ENCODE data around the gene WIPI1.
"Not testable (repeated sequence)": the region's sequence is repeated elsewhere in the genome, so short reads cannot be mapped to it uniquely, and the experiment has no call there.

WIPI1 gene

DNA sequence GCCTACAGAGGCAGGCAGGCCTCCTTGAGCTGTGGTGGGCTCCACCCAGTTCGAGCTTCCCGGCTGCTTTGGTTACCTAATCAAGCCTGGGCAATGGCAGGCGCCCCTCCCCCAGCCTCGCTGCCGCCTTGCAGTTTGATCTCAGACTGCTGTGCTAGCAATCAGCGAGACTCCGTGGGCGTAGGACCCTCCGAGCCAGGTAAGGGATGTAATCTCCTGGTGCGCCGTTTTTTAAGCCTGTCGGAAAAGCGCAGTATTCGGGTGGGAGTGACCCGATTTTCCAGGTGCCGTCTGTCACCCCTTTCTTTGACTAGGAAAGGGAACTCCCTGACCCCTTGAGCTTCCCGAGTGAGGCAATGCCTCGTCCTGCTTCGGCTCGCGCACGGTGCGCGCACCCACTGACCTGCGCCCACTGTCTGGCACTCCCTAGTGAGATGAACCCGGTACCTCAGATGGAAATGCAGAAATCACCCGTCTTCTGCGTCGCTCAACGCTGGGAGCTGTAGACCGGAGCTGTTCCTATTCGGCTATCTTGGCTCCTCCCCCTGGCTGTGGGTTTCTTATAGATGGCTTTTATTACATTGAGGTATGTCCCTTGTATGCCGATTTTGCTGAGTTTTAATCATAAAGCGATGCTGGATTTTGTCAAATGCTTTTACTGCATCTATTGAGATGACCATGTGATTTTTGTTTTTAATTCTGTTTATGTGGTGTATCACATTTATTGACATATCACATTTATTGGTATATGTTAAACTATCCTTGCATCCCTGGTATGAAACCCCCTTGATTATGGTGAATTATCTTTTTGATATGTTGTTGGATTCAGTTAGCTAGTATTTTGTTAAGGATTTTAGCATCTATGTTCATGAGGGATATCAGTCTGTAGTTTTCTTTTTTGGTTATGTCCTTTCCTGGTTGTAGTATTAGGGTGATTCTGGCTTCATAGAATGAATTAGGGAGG, 43.4 kb downstream of the WIPI1 start:
- peak; percentile 13 for DNase-seq

DNA sequence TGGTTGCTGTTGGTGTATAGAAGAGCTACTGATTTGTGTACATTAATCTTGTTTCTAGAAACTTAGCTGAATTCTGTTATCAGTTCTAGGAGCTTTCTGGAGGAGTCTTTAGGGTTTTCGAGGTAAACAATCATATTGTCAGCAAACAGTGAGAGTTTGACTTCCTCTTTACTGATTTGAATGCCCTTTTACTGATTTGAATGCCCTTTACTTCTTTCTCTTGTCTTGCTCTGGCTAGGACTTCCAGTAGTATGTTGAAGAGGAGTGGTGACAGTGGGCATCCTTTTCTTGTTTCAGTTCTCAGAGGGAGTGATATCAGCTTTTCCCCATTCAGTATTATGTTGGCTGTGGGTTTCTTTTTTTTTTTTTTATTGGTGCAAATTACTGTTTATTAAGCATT, 49.6 kb downstream of the WIPI1 start:
- DNase-seq: not testable (repeated sequence)

DNA sequence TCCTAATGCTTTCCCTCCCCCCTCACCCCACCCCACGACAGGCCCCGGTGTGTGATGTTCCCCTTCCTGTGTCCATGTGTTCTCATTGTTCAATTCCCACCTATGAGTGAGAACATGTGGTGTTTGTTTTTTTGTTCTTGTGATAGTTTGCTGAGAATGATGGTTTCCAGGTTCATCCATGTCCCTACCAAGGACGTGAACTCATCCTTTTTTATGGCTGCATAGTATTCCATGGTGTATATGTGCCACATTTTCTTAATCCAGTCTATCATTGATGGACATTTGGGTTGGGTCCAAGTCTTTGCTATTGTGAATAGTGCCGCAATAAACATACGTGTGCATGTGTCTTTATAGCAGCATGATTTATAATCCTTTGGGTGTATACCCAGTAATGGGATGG, 53.5 kb downstream of the WIPI1 start:
- not testable (repeated sequence) for DNase-seq

DNA sequence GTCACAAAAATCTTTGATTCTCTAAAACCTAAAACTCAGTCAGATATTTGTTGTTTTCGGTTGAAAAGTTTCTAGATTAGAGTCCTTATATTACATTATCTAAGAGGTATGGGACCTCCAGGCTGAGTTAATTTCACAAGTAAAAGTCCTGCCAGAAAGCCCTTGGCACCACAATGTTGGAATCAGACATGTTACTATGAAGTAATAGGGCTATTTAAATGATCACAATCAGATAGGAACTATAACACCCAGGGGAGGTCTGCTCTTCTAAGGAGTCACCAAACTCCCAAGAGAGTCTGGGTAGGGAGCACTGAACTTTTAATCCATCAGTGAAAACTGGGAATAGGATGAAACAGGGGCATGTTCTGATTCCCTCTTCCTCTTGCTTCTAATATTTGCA, 54.2 kb downstream of the WIPI1 start:
- no peak for DNase-seq

DNA sequence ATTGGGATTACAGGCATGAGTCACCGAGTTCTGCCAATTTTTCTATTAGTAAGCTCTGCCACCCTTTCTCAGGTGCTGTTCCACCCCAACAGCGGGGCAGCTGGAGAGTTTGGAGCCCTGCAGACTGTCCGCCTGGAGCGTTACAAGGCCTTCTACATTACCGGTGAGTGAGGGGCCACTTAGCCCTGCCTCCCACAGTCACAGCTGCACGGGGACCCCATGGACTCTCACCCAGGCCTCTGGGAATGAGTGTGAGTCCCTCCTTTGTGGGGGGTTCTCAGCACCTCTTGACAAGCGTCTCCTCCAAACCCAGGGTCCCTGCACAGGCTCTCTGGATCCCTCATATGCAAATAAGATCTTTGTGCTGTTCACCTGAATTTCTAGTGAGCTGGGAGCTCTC, 56.0 kb downstream of the WIPI1 start:
- no peak for DNase-seq

DNA sequence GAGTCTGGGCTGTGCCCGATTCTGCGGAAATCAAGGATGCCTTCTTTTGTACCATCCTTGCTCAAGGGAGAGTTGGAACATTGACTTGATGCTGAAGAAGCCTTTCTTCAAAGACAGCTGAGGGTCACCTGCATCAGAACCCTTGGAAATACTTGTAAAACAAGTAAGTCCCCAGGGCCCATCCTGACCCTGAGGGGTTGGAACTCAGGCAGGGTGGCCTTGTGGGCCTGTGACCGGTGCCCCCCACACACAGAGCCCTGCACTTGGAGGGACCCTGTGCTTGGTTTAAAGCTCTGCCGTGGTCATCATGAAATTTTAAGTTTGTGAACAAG, 56.9 kb downstream of the WIPI1 start:
- no peak for DNase-seq

DNA sequence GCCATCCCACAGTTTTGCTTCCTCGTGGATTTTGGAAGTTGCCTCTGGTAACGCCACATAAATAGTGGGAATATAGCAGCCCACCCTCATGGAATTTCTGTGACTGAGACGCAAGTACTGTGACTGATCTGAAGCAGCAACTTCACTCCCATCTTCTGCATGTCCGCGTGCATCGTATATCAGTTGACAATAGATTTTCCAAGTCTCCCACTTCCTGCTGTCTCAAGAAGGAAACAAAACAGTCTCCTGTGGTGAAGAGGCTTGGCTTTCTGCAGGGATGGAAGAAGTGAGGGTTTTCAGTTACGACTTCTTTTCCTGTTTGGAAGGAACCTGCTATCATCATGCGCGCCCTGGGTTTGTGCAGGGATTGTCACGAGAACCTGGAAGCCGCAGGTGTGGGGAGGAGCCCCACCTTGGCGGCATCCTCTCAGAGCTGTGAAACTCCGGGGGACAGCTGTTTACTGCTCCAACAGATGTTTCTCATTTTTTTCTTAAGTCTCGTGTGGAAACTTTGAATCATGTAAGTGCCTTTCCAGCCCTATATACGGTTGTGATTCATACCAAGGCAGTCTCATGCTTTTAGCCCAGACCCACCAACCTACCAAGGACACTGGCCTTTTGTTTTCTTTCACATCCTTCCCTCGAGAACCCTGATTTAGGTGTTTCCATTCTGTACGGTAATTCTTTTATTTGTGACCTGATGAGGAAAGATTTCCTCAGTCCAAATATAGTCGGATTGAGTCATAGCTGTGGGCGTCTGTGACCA, 57.5 kb downstream of the WIPI1 start:
- no peak for DNase-seq

DNA sequence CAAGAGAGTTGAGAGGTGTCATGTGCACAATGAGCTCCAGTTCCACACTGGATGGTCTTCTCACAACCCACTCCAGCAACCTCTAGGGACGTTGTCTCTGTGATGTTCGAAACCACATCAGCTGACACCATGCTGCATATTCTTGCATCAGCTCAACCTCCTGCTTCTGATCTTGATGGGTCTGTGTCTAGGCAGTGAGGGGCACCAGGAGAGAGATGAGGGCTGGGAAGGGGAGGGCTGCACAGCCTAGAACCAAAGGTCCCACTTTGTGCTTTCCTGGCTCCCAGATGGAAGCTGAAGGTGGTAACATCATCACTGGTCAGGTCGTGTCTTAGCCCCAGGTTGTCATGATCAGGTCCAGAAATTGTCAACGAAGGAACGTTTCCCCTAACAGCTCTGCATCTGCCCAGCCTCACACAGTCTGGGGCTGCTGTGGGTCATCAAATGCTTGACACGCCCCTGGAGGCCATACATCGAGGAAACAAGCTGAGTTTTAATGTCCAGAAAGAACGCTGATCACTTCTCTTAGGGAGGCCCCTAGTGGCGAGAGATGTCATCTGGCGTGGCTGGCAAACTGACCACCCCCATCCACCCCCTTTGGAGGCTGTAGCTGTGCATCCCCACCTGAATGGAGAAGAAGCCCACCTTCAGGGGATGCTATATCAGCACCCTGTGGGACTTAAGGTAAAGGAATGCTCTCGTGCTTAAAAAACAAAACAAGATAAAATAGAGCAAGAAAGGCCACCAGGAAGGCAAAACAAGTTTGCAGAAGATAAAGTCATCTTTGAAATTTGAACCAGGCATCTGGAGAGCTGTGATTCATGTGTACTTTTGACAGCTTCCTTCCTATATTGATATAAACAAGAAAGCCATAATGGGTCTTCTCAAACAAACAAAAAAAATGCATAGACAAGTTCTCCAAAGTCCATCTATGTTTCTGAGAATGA, 58.3 kb downstream of the WIPI1 start:
- peak; percentile 14 for DNase-seq

DNA sequence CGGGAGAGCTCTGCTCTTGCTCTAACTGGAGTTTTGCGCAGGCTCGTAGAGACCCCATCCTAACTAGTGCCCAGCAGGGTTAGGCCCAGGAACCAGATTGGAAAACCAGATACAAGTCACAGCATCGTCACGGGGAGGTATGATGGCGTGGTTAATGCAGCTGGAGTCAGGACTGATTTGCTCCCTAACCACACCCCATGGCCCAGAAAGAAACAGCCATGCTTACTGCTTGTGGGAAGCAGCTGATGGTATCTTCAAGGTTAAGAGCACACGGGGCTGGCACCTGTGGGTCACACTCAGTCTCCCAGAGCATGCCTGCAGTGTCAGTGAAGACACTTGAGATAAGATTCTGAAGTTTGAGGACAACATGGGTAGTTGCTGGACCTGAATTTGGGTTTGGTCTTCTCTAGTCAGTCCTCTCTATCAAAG, 60.2 kb downstream of the WIPI1 start:
- DNase-seq: no peak

DNA sequence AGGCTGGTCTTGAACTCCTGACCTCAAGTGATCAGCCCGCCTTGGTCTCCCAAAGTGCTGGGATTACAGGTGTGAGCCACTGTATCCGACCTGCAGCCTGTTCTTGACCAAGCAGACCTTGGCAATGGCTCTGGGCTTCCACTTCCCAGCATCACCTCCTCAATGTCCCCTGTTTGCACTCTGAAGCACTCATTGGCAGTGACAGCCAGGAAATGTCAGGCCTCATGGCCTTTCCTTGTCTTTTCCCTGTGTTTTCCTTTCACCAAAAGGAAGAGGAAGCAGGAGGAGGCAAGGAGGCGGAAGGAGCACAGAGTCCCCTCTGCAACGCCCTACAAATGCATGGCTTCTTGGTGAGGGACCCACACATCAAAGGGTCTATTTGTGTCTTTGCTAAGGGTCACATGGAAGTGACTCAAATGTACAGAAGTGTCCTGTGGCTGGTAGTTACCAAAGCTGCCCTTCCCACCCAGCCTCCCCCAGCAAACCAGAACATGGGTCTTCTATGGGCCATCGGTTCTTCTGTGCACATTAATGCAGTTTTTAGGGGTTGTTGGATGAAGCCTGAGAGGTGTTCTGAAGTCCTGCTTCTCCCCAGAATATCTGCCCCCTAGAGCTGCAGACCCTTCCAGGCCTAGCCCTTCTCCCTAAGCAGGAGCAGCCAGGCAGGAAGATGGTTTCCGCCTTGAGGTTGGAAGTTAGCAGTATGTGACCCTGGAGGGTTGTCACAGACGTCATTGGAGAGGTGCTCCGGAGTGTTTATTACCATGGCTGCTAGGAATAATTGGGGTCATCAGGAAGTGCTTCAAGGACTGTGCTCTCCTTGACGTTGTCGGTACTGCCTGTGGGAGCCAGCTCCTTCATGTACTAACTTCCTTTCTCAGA, 60.8 kb downstream of the WIPI1 start:
- no peak for DNase-seq

DNA sequence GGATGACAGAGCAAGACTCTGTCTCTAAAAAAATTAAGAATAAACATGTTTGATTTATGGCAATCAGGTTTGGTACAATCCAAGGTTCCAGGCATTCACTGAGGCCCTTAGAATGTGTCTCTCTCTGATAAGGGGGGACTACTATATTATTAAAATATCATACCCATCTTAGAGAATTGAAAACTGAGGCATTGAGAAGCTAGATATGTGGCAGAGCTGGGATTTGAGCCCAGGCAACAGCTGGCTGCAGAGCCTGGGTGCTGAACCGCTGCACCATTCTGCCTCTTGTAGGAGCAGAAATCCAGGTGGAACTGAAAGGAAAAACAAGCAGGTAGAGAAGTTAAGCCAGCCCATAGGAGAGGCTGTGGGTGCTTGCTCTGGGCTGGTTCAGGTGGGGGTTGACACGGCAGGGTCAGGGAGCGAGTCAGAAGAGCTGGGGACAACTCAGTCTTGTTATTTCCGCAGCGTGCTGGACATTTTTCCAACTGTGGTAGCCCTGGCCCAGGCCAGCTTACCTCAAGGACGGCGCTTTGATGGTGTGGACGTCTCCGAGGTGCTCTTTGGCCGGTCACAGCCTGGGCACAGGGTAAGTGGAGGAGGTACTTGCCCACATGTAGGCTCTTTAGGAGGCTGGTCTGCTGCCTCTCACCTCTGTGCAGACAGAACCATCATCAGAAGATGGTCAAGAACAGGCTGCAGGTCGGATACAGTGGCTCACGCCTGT, 62.5 kb downstream of the WIPI1 start:
- no peak for DNase-seq

DNA sequence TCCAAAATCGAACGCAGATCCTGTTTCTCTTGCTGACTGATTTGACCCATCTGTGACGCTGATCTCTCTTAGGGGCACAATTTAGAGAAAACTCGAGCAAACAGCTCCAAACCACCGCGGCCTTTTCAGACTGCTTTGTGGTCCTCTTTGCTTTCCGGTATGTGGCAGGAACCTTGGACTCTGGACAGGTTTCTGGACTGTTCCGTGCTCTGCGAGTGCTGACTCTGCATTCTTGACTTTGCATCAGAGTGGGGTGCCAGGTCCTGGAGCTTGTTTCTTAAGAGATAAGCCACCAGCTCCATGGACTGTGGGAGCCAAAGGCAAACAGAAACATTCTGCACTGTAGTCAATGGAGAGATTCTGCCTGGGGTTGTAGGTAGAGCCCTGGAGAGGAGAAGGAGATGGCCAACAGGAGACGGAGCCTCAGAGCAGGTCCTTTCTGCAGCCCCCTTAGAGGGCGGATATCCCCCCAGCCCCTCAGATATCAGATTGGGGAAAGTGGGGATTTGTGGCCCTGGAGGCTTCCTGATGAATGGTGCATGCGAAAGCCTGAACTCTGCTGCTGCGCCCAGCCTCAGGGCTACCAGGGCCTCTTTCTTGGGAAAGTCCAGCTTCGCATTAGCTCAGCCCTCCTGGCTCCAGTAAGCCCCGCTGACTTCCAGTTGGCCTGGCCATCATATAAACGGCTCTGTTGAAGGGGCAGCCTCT, 65.6 kb downstream of the WIPI1 start:
- DNase-seq: no peak

DNA sequence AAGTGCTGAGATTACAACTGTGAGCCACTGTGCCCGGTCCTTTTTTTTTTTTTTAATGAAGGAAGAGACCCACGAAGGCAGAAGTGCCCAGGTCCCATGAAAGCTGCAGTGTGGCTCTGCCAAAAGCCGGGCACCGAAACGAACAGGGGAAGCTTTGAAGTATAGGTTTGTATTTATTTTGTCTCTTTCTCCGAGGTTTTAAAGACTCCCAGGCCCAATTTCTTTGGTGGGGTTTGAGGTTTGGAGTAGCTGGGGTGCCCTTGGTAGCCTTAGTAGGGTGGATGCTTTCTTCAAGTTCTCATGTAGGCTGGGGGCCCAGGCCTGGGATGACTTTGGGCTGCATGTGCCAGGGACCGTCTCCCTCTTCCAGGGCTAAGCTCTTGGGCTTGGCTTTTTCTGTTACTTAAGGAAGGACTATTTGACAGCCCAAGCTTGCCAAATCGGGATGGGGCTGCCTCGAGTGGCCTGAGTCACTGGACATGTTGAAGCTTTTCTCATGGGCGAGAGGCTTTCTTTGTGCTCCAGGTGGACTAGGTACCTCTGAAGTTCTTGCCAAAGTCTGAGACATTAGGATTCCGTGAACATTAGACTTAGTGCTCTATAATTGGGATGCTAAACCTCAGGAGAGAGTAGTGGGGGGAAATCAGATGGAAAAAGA, 66.3 kb downstream of the WIPI1 start:
- no peak for DNase-seq

DNA sequence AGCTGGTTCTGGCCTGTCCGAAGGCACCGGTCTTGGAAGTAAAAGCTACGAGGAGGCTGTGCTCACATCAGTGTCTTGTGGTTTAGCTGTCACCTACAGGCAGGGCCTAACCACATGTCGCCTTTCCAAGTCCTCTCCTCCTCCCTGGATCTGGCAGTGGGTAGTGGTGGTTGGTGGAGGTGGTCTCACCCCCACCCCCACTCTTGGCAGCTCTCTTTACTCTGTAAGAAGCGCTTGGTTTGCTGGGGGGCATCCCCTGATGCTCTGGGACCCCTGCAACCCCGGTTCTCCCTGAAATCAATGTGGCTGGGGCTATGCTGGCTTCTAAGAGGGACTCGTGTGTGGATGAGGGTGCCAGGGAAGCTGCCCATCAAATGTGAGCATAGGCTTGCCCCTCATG, 68.3 kb downstream of the WIPI1 start:
- no peak for DNase-seq

DNA sequence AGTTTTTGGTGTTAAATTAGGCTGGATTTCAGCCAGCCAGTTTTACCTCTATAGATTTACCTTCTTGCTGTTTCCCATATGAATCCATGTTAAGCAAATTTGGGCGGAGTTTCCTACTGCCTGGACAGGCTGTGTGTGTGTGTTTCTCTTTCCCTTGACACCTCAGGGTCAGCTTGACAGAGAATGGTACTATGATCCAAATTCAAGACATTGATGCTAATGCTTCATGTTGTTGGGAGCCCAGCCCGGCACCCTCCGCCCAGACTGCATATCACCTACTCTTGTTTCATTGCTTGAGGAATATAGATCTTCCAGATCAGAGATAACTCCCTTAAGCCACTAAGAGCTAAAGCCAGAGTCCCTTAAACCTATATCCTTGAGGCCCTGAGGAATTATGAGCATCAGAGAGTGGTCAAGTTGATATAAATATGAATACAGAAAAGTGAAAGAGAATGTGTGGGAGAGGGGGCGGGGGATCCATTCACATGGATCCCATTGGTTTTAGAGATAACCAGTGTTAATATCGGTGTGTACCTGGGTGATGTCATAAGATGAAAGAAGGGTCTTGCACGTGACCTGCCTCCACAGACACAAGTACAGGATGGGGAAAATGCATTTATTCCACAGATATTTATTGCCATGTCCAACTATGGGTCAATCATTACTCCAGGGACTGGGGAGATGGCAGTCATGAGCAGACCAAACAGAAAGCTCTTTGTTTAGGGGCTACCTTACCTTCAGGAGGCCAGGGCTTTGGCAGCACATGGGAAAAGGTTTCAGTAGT, 69.7 kb downstream of the WIPI1 start:
- no peak for DNase-seq

DNA sequence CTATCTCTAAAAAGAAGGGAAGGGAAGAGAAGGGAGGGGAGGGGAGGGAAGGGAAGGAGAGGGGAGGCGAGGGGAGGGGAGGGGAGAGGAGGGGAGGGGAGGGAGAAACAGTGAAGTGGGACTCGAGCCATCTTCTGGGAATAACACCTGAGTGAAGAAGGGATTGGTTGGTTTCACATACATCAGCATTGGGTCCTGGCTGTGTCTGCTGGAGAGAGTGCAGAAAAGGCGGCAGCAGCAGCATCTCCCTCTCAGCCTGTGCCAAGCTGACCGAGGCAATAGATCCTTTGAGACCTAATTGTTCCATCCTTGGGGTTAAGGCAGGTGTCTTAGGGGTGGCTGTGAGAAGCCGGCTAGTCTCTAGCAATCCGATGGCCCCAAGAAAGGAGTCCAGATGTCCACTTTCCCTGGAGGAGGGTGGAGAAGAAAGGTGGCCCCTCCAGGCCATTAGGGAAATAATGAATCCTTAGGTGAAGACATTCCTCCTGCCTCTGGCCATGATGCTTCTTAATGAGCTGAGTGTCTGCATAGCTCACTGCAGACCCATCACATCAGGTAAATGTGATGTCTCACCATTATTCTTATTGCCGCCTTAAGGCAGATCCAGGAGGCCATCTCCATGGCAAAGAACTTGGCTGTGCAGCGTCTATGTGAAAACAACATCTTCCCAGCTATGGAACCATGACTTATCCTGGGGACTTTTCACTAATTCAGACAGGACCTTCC, 71.6 kb downstream of the WIPI1 start:
- DNase-seq: no peak

DNA sequence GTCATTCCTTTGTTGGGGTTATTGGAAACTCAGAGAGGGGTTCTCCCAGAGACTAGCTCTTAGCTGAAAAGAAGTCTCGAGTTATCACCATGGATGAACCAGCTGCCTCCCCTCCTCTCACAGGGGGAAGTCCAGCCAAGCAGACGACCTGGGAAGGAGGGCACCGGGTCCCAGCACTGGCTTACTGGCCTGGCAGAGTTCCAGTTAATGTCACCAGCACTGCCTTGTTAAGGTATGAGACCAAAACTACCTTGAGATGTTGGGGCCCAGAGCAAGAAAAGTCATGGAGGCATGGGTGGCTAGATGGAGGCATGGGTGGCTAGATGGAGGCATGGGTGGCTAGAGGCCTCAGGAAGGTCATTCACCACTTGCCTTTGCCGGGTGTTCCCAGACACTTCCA, 72.4 kb downstream of the WIPI1 start:
- DNase-seq: no peak

DNA sequence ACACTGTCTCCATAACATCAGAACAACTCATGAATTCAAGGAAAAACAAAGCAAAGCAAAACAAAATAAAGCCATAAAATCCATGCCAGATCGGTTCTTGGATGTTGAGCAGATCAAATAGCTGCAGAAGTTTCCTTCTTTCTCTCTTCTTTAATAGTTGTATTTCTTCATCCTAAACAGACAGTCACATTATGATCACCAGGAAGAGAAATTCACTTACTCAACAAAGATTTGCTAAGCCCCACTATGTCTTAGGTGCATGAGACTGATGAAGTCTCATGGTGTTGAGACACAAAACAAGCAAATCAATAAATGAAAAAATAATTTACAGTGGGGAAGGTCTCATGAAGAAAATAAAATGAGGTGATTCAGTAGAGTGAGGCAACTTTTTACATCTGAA, 72.8 kb downstream of the WIPI1 start:
- DNase-seq: no peak
